GM12891 (cell line): ENCODE measurements around the gene CSNK2A1.

ENCODE experiments used
- PAX5 ChIP-seq: IDR thresholded peaks from 2 replicates; pipeline ENCODE4 v1.6.1; 2011; ENCODE audit warnings: low read length, moderate library complexity, mild to moderate bottlenecking; ENCODE audit not compliant: insufficient read depth, severe bottlenecking
- POLR2A ChIP-seq: IDR thresholded peaks from 2 replicates; pipeline ENCODE4 v1.6.1; 2011; ENCODE audit warnings: low read depth, low read length, control low read depth
- POLR2AphosphoS5 ChIP-seq: IDR thresholded peaks from 2 replicates; pipeline ENCODE4 v1.6.1; 2011; ENCODE audit warnings: low read depth, low read length, control low read depth
- POU2F2 ChIP-seq: IDR thresholded peaks from 2 replicates; pipeline ENCODE4 v1.6.1; 2011; ENCODE audit warnings: low read depth, mild to moderate bottlenecking, control low read depth, low read length, moderate library complexity
- SPI1 ChIP-seq: IDR thresholded peaks from 2 replicates; pipeline ENCODE4 v1.6.1; 2011; ENCODE audit warnings: low read depth, low read length, control low read depth
- TAF1 ChIP-seq: IDR thresholded peaks from 2 replicates; pipeline ENCODE4 v1.6.1; 2011; ENCODE audit warnings: low read depth, low read length, control low read depth

- TF ChIP-seq POLR2A (no peak), SPI1 (no peak), POLR2AphosphoS5 (no peak), TAF1 (no peak), POU2F2 (no peak), PAX5 (no peak)
These were observed 64.6 kb downstream of the CSNK2A1 start for GRCh38 chr20:478949-479429.
